GM11168 (cell line): Measurements from ENCODE around the gene ZCCHC7.
"Not testable (repeated sequence)": the region's sequence is repeated elsewhere in the genome, so short reads cannot be mapped to it uniquely, and the experiment has no call there.

Experiments used
- in situ Hi-C: fragments of 300-500 bp; cut with MboI; formaldehyde crosslinking; loops from one replicate; pipeline ENCODE4 v1.12.0; 2022; ENCODE audit warnings: low sequenced_read_pairs; ENCODE audit not compliant: unreplicated experiment

The ZCCHC7 gene

DNA sequence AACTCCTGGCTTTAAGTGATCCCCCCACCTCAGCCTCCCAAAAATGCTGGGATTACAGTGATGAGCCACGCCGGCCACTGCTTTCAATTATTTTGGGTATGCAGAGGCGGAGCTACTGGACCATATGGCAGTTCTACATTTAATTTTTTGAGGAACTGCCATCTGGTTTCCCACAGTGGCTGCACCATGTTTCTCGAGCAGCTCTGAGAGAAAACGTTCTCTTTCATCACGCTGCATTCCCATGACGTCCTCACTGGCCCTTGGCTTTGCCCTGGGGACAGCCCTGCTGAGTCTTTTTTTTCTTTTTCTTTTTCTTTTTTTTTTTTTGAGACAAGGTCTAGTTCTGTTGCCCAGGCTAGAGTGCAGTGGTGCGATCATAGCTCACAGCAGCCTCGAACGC lies 266.6 kb downstream of the ZCCHC7 start:
- in situ Hi-C loops = no loop called here

DNA sequence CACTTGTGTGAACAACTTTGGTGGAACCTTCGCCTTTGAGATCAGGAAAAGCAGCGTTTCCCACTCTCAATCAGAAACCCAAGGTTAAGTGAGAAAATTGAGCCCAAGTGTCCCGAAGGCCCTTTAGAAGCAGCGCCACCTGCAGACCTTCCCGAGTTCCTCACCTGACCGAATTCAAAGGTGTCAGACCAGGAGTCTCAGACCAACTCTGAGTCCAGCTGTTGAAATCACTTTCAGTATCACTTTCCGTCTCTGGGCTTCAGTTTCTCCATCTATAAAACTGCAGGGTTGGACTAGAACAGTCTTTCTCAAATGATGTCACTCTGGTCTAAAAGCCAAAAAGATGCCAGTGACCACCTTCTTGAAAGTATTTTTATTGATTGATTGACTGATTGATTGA lies 270.4 kb downstream of the ZCCHC7 start:
- in situ Hi-C loops = no loop called here

DNA sequence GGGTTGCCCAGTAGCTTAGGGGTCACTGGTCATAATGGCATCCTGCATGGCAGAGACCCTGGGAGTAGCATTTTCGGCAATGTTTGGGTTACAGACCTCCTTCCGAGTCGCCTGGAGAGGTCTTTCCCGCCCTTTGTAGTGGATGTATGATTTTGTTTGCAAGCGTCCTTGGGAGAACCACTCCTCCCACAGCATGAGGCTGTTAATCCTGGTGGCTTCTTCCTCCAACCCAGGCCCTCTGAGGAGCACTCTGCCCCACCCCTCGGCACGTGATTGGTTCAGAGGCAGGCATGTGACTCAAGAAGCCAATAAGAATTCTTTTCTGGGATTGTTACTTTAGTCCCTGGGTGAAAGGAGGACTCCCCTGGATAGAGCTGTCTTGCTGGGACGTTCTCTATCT lies 271.9 kb downstream of the ZCCHC7 start:
- in situ Hi-C loops = no loop called here

DNA sequence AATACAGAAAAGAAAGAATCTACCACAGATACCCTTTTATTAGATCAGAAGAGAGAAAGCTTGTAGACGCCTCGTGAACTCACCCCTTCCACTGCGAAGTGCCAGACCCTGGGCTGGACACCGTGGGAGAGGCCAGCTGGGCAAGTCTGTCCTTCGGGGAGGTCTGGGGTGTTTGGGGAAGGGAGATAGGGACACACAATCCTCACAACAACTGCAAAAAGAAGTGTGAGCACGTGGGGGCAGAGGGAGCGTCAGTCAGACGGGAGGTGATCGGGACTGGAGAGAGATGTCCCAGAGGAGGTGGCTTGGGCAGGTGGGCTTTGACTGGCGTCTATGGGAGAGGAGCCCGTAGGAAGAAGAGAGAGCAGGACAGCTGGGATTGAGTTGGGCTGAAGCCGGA lies 274.9 kb downstream of the ZCCHC7 start:
- in situ Hi-C loops = no loop called here

DNA sequence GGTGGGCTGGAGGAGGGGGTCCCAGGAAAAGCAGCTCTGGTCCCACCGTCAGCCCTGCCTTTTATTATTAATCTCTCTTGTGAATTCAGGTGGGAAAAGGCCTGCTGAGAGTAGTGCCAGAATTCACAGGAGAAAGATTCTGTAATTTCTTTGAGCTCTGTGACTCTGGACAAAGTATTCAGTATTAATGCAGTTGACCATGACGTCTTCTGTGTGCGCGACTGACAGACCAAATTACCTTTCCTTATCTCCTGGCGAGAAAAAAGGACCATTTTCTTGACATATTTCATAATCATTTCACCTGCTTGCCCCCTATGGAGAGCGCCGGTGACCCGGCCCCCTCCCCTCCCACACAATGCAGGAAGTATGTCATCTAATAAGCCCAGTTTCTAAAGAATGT lies 275.3 kb downstream of the ZCCHC7 start:
- in situ Hi-C loops = no loop called here

DNA sequence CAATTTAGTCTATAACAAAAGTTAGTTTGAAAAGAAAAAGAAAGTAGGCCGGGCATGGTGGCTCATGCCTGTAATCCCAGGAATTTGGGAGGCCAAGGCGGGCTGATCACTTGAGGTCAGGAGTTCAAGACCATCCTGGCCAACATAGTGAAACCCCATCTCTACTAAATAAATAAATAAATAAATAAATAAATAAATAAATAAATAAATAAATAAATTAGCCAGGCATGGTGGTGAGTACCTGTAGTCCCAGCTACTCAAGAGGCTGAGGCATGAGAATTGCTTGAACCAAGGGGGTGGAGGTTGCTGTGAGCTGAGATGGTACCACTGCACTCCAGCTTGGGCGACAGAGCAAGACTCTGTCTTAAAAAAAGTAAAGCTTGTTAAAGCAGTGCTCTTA lies 277.6 kb downstream of the ZCCHC7 start:
- in situ Hi-C loops = not testable (repeated sequence)

DNA sequence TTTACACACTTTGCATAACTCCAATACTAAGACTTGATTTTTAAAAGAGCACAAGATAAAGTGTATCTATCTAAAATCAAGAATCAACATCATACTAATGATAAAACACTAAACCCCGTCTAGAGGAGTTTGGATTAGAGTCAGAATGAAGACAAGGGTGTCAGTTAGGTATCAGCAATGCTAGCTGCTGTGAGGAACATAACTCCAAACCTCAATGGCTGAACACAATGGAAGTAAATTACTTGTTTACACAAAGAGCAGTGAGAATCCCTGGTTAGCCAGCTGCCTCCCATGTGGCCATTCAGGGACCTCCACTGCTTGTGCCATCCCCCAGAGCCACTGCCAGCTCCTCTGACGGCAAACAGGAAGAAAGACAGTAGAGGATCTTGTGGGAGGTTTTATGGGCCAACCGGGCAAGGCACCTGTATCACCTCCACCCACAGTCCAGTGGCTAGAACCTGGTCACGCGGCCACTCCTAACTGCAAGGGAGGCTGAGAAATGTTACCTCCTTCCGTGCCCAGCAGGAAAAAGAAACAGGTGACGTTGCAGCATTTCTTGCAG lies 278.2 kb downstream of the ZCCHC7 start:
- in situ Hi-C loops = no loop called here

DNA sequence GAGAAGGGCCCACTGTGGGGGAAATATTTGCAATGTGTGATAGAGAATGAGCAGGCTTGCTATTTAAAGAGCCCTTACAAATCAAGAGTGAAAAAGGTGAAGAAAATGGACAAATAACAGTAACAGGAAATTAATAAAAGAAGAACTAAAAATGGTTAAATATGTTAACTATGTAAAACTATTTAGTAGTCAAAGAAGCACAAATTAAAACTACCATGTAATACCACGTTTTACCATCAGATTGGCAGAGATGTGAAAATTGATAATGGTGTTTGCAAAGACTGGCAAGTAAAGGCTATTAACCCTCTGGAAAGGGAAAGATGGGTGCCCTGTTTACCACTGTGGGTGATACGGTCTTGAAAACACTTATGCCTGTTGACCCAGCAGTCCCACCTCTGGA lies 279.0 kb downstream of the ZCCHC7 start:
- in situ Hi-C loops = no loop called here

DNA sequence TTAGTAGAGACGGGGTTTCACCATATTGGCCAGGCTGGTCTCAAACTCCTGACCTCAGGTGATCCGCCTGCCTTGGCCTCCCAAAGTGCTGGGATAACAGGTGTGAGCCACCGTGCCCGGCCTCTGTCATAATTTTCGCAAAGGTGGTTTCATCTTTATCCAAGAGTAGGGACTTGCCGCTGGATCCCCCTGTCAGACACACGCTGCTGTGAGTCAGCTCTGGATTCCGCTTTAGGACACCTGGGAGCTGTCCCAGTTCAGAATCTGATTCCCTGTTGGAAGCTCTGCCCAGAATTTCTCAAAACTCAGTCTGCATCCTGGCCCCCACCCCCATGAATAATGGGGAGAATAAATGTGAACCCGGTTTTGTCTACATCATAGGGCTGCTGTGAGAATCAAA lies 284.2 kb downstream of the ZCCHC7 start:
- in situ Hi-C loops = no loop called here

DNA sequence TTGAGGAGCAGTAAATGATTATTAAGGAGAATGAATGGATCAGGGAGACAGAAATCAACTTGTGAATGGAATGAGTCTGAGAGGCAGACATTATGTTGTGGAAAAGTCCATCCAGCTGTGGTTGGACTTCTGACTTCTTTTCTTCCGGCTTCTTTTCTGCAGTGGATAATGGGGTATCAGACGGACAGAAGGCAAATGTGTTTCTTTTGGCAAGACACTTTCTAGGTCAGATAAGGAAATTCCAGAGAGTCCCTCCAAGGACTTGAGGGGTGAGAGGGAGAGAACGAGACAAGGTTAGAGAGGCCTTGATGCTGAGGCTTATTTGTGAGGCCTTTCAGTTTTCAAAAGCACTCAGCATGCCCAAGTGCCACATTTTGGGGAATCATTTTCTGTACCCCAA lies 285.0 kb downstream of the ZCCHC7 start:
- in situ Hi-C loops = no loop called here

DNA sequence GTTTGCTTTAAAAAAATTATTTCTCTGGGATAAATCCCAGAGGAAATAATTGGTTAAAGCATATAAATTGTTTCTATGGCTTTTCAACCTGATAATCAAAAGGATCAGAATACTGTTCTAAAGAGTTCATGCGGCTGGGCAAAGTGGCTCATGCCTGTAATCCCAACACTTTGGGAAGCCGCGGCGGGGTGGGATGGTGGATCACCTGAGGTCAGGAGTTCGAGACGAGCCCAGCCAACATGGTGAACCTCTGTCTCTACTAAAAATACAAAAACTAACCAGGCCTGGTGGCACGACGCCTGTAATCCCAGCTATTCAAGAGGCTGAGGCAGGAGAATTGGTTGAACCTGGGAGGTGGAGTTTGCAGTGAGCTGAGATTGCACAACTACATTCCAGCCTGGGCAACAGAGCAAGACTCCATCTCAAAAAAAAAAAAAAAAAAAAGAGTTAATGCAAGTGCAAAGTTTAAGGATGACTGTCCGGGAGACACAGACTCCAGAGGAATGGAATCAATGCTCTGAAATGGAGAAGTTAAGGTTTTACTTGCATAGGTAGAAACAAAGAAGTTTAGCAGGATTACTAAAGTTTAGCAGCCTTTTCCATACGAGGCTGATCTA lies 285.5 kb downstream of the ZCCHC7 start:
- in situ Hi-C loops = no loop called here

DNA sequence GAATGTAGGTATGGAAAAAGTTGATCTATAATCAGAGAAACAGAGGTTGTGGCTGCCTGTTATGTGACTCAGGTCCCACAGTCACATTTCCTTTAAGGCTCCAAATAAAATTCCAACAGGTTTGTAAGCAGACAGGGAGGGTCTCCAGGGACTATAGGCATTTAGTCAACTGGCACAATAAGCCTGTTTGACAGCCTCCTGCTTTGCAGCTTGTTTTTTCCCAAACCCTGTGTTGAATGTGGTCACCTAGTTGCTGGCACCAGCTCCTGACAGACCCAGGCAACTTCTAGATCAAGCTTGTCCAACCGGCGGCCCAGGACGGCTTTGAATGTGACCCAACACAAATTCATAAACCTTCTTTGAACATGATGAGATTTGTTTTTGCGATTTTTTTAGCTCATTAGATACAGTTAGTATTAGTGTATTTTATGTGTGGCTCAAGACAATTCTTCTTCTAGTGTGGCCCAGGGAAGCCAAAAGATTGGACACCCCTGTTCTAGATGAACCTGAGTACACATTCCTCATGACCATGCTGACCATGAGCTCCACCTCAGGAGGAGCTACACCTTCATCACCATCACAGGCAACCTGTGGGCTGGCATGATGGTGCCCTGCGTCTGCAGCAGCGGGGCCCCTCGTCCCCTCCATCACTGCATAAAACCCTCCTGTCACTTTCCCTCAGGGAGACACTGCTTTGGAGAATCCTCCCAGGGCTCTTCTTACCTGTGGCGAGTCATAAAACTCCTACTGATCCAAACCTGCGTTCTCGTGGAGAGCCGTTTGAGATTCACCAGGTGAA lies 286.4 kb downstream of the ZCCHC7 start:
- in situ Hi-C loops = no loop called here

DNA sequence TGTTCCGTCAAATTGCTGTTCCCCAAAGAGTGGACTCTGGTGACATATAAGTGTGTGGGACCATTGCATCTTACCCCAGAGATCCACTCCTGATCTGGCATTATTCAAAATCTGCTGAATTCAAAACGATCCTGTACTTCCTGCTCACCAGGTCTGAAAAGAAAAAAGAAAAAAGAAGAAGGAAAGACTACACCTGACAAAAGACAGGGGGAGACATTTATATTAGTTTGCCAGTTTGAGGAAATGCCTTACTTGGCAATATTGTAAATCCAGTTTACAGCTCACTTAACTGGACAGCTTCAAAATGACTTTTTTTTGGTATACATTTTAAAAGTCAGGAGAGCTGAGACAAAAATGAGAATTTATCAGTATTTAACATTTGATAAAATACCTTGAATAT lies 287.1 kb downstream of the ZCCHC7 start:
- in situ Hi-C loops = no loop called here
